ENCODE measurements around the gene SLC10A7. TPM values are rescaled to one million over a fixed set of nuclear protein-coding genes. Genes with fewer than 3 reads are reported as not detected.

Gene SLC10A7
- total and polyA plus RNA-seq, 2 of the 8 experiments (the other 6 are each of a cell fraction or from before 2014, with no cell fraction given): 2.5 to 2.9 TPM

- no peak overlapping the region for H2AK5ac ChIP-seq (ENCODE audit: low read depth, low read length)
- H3K79me1 ChIP-seq (ENCODE audit: low read depth, low read length): no peaks in the 10 kb centered on the region
- no peaks in the 10 kb centered on the region for H3K27me3 ChIP-seq (replicated peaks in 1 of 4; ENCODE audit: control insufficient read depth in 3 of 4, extremely low read depth in 1 of 4, insufficient read depth in 3 of 4, low read length in 3 of 4)
- no peak overlapping the region for H2BK12ac ChIP-seq (ENCODE audit: low read depth, low read length)
- no peaks in the 10 kb centered on the region for H3K23me2 ChIP-seq (ENCODE audit: low read depth, low read length)
- no peaks in the 10 kb centered on the region for H3K36me3 ChIP-seq (ENCODE audit: control insufficient read depth in 2 of 4, insufficient read depth in 4 of 4, low read length in 3 of 4)
- no peaks in the 10 kb centered on the region; a peak in 1 of 7 replicates for H3K4me1 ChIP-seq (replicated peaks in 1 of 4; ENCODE audit: control insufficient read depth in 3 of 4, insufficient read depth in 4 of 4, low read length in 3 of 4)
- H3K9ac ChIP-seq (replicated peaks in 1 of 4; ENCODE audit: extremely low read depth in 1 of 4, low read depth in 3 of 4, low read length in 3 of 4): no peak overlapping the region
- no peak overlapping the region for H2BK20ac ChIP-seq (ENCODE audit: low read length)
- ChIA-PET POLR2A (ENCODE audit: partially characterized antibody) (no interaction called here), CTCF (ENCODE audit: partially characterized antibody) (interaction anchor here (1.5 kb wide), 2 partner anchors 17 to 19 kb away, joined by 3 read pairs; no protein-coding TSS in a partner anchor)
- H3K27ac ChIP-seq (ENCODE audit: low read depth, low read length): no peak overlapping the region
- no peak overlapping the region for H2BK15ac ChIP-seq (ENCODE audit: low read length)
- no peak overlapping the region for H4K91ac ChIP-seq (replicated peaks; ENCODE audit: insufficient read length, low read length)
- H2BK5ac ChIP-seq (ENCODE audit: low read depth, low read length): no peak overlapping the region
- H2BK120ac ChIP-seq (replicated peaks; ENCODE audit: low read depth, low read length): no peak overlapping the region
- no peak overlapping the region for H3K4ac ChIP-seq (replicated peaks; ENCODE audit: insufficient read length, low read depth, low read length)
- H3K9me3 ChIP-seq (ENCODE audit: insufficient read depth in 2 of 2, low read depth in 1 of 2, low read length in 1 of 2): no peaks in the 10 kb centered on the region
- no peak for DNase-seq (ENCODE audit: low read depth in 1 of 2, low spot score in 2 of 2)
- no peak overlapping the region for H4K8ac ChIP-seq (ENCODE audit: extremely low read depth, insufficient read depth, low read length)
- no peak overlapping the region for H3K14ac ChIP-seq (ENCODE audit: insufficient read length)
- 96% methylated on average over 2 of the region's 2 CpGs; no CpG with 5 or more reads in 1 of the 2 experiments for WGBS, 2 experiments (ENCODE audit: extremely low coverage in 1 of 2, insufficient coverage in 1 of 2, insufficient read length in 1 of 2, insufficient replicate concordance in 2 of 2, low coverage in 1 of 2, low lambda C conversion rate in 2 of 2, missing lambda C conversion rate in 1 of 2)
- no peak overlapping the region for H4K5ac ChIP-seq (ENCODE audit: insufficient read length, low read depth, low read length)
- no peak overlapping the region for H2AFZ ChIP-seq (ENCODE audit: low read length)
- no peak overlapping the region for H3K56ac ChIP-seq (replicated peaks; ENCODE audit: insufficient read length, low read depth, low read length)
- no peak overlapping the region for H3K4me3 ChIP-seq (ENCODE audit: extremely low read depth in 1 of 4, insufficient read depth in 2 of 4, low read depth in 3 of 4, low read length in 4 of 4)
- no peak overlapping the region for H3K23ac ChIP-seq (ENCODE audit: insufficient read length)
- no peak overlapping the region for H3K18ac ChIP-seq (ENCODE audit: extremely low read depth, low read length)
- no peak overlapping the region for H3K4me2 ChIP-seq (ENCODE audit: insufficient read depth in 1 of 2, low read depth in 2 of 2, low read length in 2 of 2)
- H4K20me1 ChIP-seq (replicated peaks in 1 of 2; ENCODE audit: control insufficient read depth in 1 of 2, insufficient read depth in 2 of 2, low read length in 2 of 2): no peaks in the 10 kb centered on the region
- no peaks in the 10 kb centered on the region; a peak in 1 of 4 replicates for H3K79me2 ChIP-seq (ENCODE audit: control insufficient read depth in 1 of 2, insufficient read depth in 2 of 2, low read length in 2 of 2)
- no peak for FAIRE-seq
- TF ChIP-seq SIX5 (IDR thresholded peaks at IDR 0.05; ENCODE audit: low read depth, low read length) (no peak), CTBP2 (IDR thresholded peaks at IDR 0.05; ENCODE audit: borderline replicate concordance, insufficient read depth, insufficient read length, low read length) (no peak), RBBP5 (IDR thresholded peaks at IDR 0.05; ENCODE audit: borderline replicate concordance, low read depth, low read length) (no peak), USF2 (IDR thresholded peaks at IDR 0.05; ENCODE audit: low read length) (no peak), NANOG (IDR thresholded peaks at IDR 0.05; ENCODE audit: insufficient read depth, low read depth, low read length, poor library complexity, severe bottlenecking) (no peak), PHF8 (conservative IDR thresholded peaks at IDR 0.05; ENCODE audit: low read depth, low read length) (no peak), CHD1 (IDR thresholded peaks at IDR 0.05; ENCODE audit: low read depth, low read length) (no peak), ZNF274 (IDR thresholded peaks at IDR 0.05; ENCODE audit: borderline replicate concordance, extremely low read depth, low read length) (no peak), JUND (IDR thresholded peaks at IDR 0.05; ENCODE audit: low read length) (no peak), SIRT6 (IDR thresholded peaks at IDR 0.05; ENCODE audit: low read length) (no peak), CBX8 (IDR thresholded peaks at IDR 0.05; ENCODE audit: borderline replicate concordance, low read depth, low read length) (no peak), CBX5 (IDR thresholded peaks at IDR 0.05; ENCODE audit: low read depth, low read length) (no peak), TBP (IDR thresholded peaks at IDR 0.05; ENCODE audit: low read depth, low read length) (no peak), CEBPB (IDR thresholded peaks at IDR 0.05; ENCODE audit: low read depth, low read length) (no peak)
Measured at GRCh38 chr4:146443525-146443924, 78.2 kb downstream of the SLC10A7 start.
